ENCODE measurements around the gene C1orf210. TPM values are rescaled to one million over a fixed set of nuclear protein-coding genes. Genes with fewer than 3 reads are reported as not detected.

The C1orf210 gene
- total RNA-seq, 1 donor from 2014 or later, result not detected

GRCh38 chr1:43319766-43320165, 34.4 kb upstream of the C1orf210 start:
- Histone ChIP-seq H3K4me1 (ENCODE audit: control insufficient read depth in 3 of 3, insufficient read depth in 3 of 3, low read length in 3 of 3) (no peaks in the 10 kb centered on the region), H3K9me3 (ENCODE audit: control insufficient read depth in 3 of 3, low read length in 3 of 3) (no peaks in the 10 kb centered on the region), H3K27ac (ENCODE audit: low read depth, low read length) (no peak overlapping the region), H3K4me3 (ENCODE audit: low read length in 3 of 3) (no peak overlapping the region), H3K36me3 (ENCODE audit: control insufficient read depth in 3 of 3, insufficient read depth in 3 of 3, low read length in 3 of 3) (peaks cover 0 to 10% (median 2%) of the 10 kb centered on the region in 3 donors), H3K27me3 (ENCODE audit: control insufficient read depth in 3 of 3, insufficient read depth in 3 of 3, low read length in 3 of 3) (no peaks in the 10 kb centered on the region), H3K9ac (ENCODE audit: low read depth in 1 of 3, low read length in 3 of 3) (no peak overlapping the region)

GRCh38 chr1:43319288-43319687, 33.9 kb upstream of the C1orf210 start:
- H3K9me3 ChIP-seq (ENCODE audit: control insufficient read depth in 3 of 3, low read length in 3 of 3), result no peaks in the 10 kb centered on the region
- H3K27ac ChIP-seq (ENCODE audit: low read depth, low read length), result no peak overlapping the region
- peaks cover 0 to 10% (median 2%) of the 10 kb centered on the region in 3 donors for H3K36me3 ChIP-seq (ENCODE audit: control insufficient read depth in 3 of 3, insufficient read depth in 3 of 3, low read length in 3 of 3)
- H3K4me3 ChIP-seq (ENCODE audit: low read length in 3 of 3), result no peak overlapping the region
- H3K9ac ChIP-seq (ENCODE audit: low read depth in 1 of 3, low read length in 3 of 3), result no peak overlapping the region
- H3K27me3 ChIP-seq (ENCODE audit: control insufficient read depth in 3 of 3, insufficient read depth in 3 of 3, low read length in 3 of 3), result no peaks in the 10 kb centered on the region
- no peaks in the 10 kb centered on the region for H3K4me1 ChIP-seq (ENCODE audit: control insufficient read depth in 3 of 3, insufficient read depth in 3 of 3, low read length in 3 of 3)

- H3K36me3 ChIP-seq (ENCODE audit: control insufficient read depth in 3 of 3, insufficient read depth in 3 of 3, low read length in 3 of 3), result peaks cover 0 to 10% (median 2%) of the 10 kb centered on the region in 3 donors
- H3K27me3 ChIP-seq (ENCODE audit: control insufficient read depth in 3 of 3, insufficient read depth in 3 of 3, low read length in 3 of 3), result no peaks in the 10 kb centered on the region
- no peak overlapping the region for H3K9ac ChIP-seq (ENCODE audit: low read depth in 1 of 3, low read length in 3 of 3)
- no peak overlapping the region for H3K27ac ChIP-seq (ENCODE audit: low read depth, low read length)
- H3K9me3 ChIP-seq (ENCODE audit: control insufficient read depth in 3 of 3, low read length in 3 of 3), result no peaks in the 10 kb centered on the region
- no peaks in the 10 kb centered on the region for H3K4me1 ChIP-seq (ENCODE audit: control insufficient read depth in 3 of 3, insufficient read depth in 3 of 3, low read length in 3 of 3)
- H3K4me3 ChIP-seq (ENCODE audit: low read length in 3 of 3), result no peak overlapping the region
Measured at GRCh38 chr1:43318831-43319230, 33.5 kb upstream of the C1orf210 start.

GRCh38 chr1:43317817-43318471, 32.6 kb upstream of the C1orf210 start:
- H3K36me3 ChIP-seq (ENCODE audit: control insufficient read depth in 3 of 3, insufficient read depth in 3 of 3, low read length in 3 of 3), result peaks cover 0 to 7% (median 2%) of the 10 kb centered on the region in 3 donors
- no peak overlapping the region for H3K4me3 ChIP-seq (ENCODE audit: low read length in 3 of 3)
- no peaks in the 10 kb centered on the region for H3K9me3 ChIP-seq (ENCODE audit: control insufficient read depth in 3 of 3, low read length in 3 of 3)
- H3K9ac ChIP-seq (ENCODE audit: low read depth in 1 of 3, low read length in 3 of 3), result no peak overlapping the region
- no peaks in the 10 kb centered on the region for H3K4me1 ChIP-seq (ENCODE audit: control insufficient read depth in 3 of 3, insufficient read depth in 3 of 3, low read length in 3 of 3)
- no peak overlapping the region for H3K27ac ChIP-seq (ENCODE audit: low read depth, low read length)
- H3K27me3 ChIP-seq (ENCODE audit: control insufficient read depth in 3 of 3, insufficient read depth in 3 of 3, low read length in 3 of 3), result no peaks in the 10 kb centered on the region

- H3K27ac ChIP-seq (ENCODE audit: low read depth, low read length), result no peak overlapping the region
- H3K9ac ChIP-seq (ENCODE audit: low read depth in 1 of 3, low read length in 3 of 3), result no peak overlapping the region
- H3K4me1 ChIP-seq (ENCODE audit: control insufficient read depth in 3 of 3, insufficient read depth in 3 of 3, low read length in 3 of 3), result no peaks in the 10 kb centered on the region
- no peaks in the 10 kb centered on the region for H3K9me3 ChIP-seq (ENCODE audit: control insufficient read depth in 3 of 3, low read length in 3 of 3)
- H3K27me3 ChIP-seq (ENCODE audit: control insufficient read depth in 3 of 3, insufficient read depth in 3 of 3, low read length in 3 of 3), result no peaks in the 10 kb centered on the region
- H3K36me3 ChIP-seq (ENCODE audit: control insufficient read depth in 3 of 3, insufficient read depth in 3 of 3, low read length in 3 of 3), result peaks cover 0 to 7% (median 2%) of the 10 kb centered on the region in 3 donors
- H3K4me3 ChIP-seq (ENCODE audit: low read length in 3 of 3), result no peak overlapping the region
Measured at GRCh38 chr1:43316738-43317520, 31.5 kb upstream of the C1orf210 start.

GRCh38 chr1:43315963-43316737, 30.8 kb upstream of the C1orf210 start:
- no peak overlapping the region for H3K27ac ChIP-seq (ENCODE audit: low read depth, low read length)
- no peaks in the 10 kb centered on the region for H3K27me3 ChIP-seq (ENCODE audit: control insufficient read depth in 3 of 3, insufficient read depth in 3 of 3, low read length in 3 of 3)
- peaks cover 0 to 7% (median 0%) of the 10 kb centered on the region in 3 donors for H3K36me3 ChIP-seq (ENCODE audit: control insufficient read depth in 3 of 3, insufficient read depth in 3 of 3, low read length in 3 of 3)
- no peak overlapping the region for H3K9ac ChIP-seq (ENCODE audit: low read depth in 1 of 3, low read length in 3 of 3)
- no peak overlapping the region for H3K4me3 ChIP-seq (ENCODE audit: low read length in 3 of 3)
- no peaks in the 10 kb centered on the region for H3K9me3 ChIP-seq (ENCODE audit: control insufficient read depth in 3 of 3, low read length in 3 of 3)
- no peaks in the 10 kb centered on the region for H3K4me1 ChIP-seq (ENCODE audit: control insufficient read depth in 3 of 3, insufficient read depth in 3 of 3, low read length in 3 of 3)

GRCh38 chr1:43315481-43315880, 30.1 kb upstream of the C1orf210 start:
- Histone ChIP-seq H3K9ac (ENCODE audit: low read depth in 1 of 3, low read length in 3 of 3) (no peak overlapping the region), H3K27ac (ENCODE audit: low read depth, low read length) (no peak overlapping the region), H3K9me3 (ENCODE audit: control insufficient read depth in 3 of 3, low read length in 3 of 3) (no peaks in the 10 kb centered on the region), H3K36me3 (ENCODE audit: control insufficient read depth in 3 of 3, insufficient read depth in 3 of 3, low read length in 3 of 3) (peaks cover 0 to 7% (median 0%) of the 10 kb centered on the region in 3 donors), H3K4me3 (ENCODE audit: low read length in 3 of 3) (no peak overlapping the region), H3K27me3 (ENCODE audit: control insufficient read depth in 3 of 3, insufficient read depth in 3 of 3, low read length in 3 of 3) (no peaks in the 10 kb centered on the region), H3K4me1 (ENCODE audit: control insufficient read depth in 3 of 3, insufficient read depth in 3 of 3, low read length in 3 of 3) (no peaks in the 10 kb centered on the region)

- Histone ChIP-seq H3K9me3 (ENCODE audit: control insufficient read depth in 3 of 3, low read length in 3 of 3) (no peaks in the 10 kb centered on the region), H3K4me3 (ENCODE audit: low read length in 3 of 3) (no peak overlapping the region), H3K27me3 (ENCODE audit: control insufficient read depth in 3 of 3, insufficient read depth in 3 of 3, low read length in 3 of 3) (no peaks in the 10 kb centered on the region), H3K4me1 (ENCODE audit: control insufficient read depth in 3 of 3, insufficient read depth in 3 of 3, low read length in 3 of 3) (no peaks in the 10 kb centered on the region), H3K36me3 (ENCODE audit: control insufficient read depth in 3 of 3, insufficient read depth in 3 of 3, low read length in 3 of 3) (peaks cover 0 to 3% (median 0%) of the 10 kb centered on the region in 3 donors), H3K9ac (ENCODE audit: low read depth in 1 of 3, low read length in 3 of 3) (no peak overlapping the region), H3K27ac (ENCODE audit: low read depth, low read length) (no peak overlapping the region)
Measured at GRCh38 chr1:43314233-43314632, 28.9 kb upstream of the C1orf210 start.

- no peak overlapping the region for H3K4me3 ChIP-seq (ENCODE audit: low read length in 3 of 3)
- peaks cover 0 to under 1% (median 0%) of the 10 kb centered on the region in 3 donors for H3K36me3 ChIP-seq (ENCODE audit: control insufficient read depth in 3 of 3, insufficient read depth in 3 of 3, low read length in 3 of 3)
- H3K9ac ChIP-seq (ENCODE audit: low read depth in 1 of 3, low read length in 3 of 3), result no peak overlapping the region
- H3K27me3 ChIP-seq (ENCODE audit: control insufficient read depth in 3 of 3, insufficient read depth in 3 of 3, low read length in 3 of 3), result no peaks in the 10 kb centered on the region
- H3K9me3 ChIP-seq (ENCODE audit: control insufficient read depth in 3 of 3, low read length in 3 of 3), result no peaks in the 10 kb centered on the region
- H3K4me1 ChIP-seq (ENCODE audit: control insufficient read depth in 3 of 3, insufficient read depth in 3 of 3, low read length in 3 of 3), result no peaks in the 10 kb centered on the region
- no peak overlapping the region for H3K27ac ChIP-seq (ENCODE audit: low read depth, low read length)
Measured at GRCh38 chr1:43313771-43314170, 28.4 kb upstream of the C1orf210 start.

Data from skeletal muscle tissue (tissue), 4 donors.